Fibroblast of pulmonary artery (primary cell): ENCODE data around the gene C1GALT1C1L.

Experiments used
- DNase-seq: peaks from one replicate; pipeline ENCODE4 v3.0.0-alpha.2; 2010; ENCODE audit warnings: low read depth
- H3K4me3 ChIP-seq: replicated peaks from 2 replicates; pipeline ENCODE4 v1.5.1; 2011; ENCODE audit warnings: low read depth, mild to moderate bottlenecking, control low read depth, low read length, moderate library complexity
- CTCF ChIP-seq: IDR thresholded peaks from 2 replicates; pipeline ENCODE4 v1.5.1; 2011; ENCODE audit warnings: mild to moderate bottlenecking, control low read depth, low read length, inconsistent platforms; ENCODE audit errors: missing control alignments

Gene C1GALT1C1L

GRCh38 chr2:43676322-43677050, at the start of gene C1GALT1C1L:
C1GALT1C1L (minus strand) TSS chr2:43676429; CDS start chr2:43676322, 107 bp downstream.
- peak within 1 kb of the TSS; percentile 52 for H3K4me3 ChIP-seq
- peak; percentile 51 for DNase-seq
- TF ChIP-seq CTCF, result no peak

GRCh38 chr2:43725711-43726246, 49.5 kb upstream of the C1GALT1C1L start:
- TF ChIP-seq CTCF, result no peak
- DNase-seq, result no peak
- H3K4me3 ChIP-seq, result no peak overlapping the region

- DNase-seq, result peak; percentile 14
- peak overlapping the region; percentile 13 for H3K4me3 ChIP-seq
- no peak for TF ChIP-seq CTCF
These were observed 48.7 kb upstream of the C1GALT1C1L start for GRCh38 chr2:43724728-43725526.

- no peak for DNase-seq
- no peak overlapping the region for H3K4me3 ChIP-seq
- no peak for TF ChIP-seq CTCF
These were observed 42.4 kb upstream of the C1GALT1C1L start for GRCh38 chr2:43718530-43719124.

- no peak for DNase-seq
- TF ChIP-seq CTCF, result no peak
- no peak overlapping the region for H3K4me3 ChIP-seq
These were observed 41.1 kb upstream of the C1GALT1C1L start for GRCh38 chr2:43717322-43717721.

GRCh38 chr2:43715300-43716098, 39.3 kb upstream of the C1GALT1C1L start:
- DNase-seq, result no peak
- no peak overlapping the region for H3K4me3 ChIP-seq
- no peak for TF ChIP-seq CTCF
